Stimulated activated memory B cell treated with anti-CD40 and anti-IgM and Interleukin-4, amounts not matched to agents 10 μg/mL and 1 μg/mL and 100 μg/mL, for 72 hours (primary cell): Measurements from ENCODE around the gene HMG20A.
A peak's percentile ranks its signal among the peaks of the same experiment; 100 is the strongest.

Experiments used
- ATAC-seq: fragments of 150-1000 bp; cut with Tn5 transposase; 2 replicates; pipeline ENCODE4 v1.10.0; 2021
- H3K27ac Mint-ChIP-seq: one replicate; pipeline ENCODE4 v1.8.0; 2022; ENCODE audit warnings: mild to moderate bottlenecking, mixed read lengths
- H3K27me3 Mint-ChIP-seq: one replicate; pipeline ENCODE4 v1.8.0; 2022; ENCODE audit warnings: mixed read lengths
- H3K36me3 Mint-ChIP-seq: one replicate; pipeline ENCODE4 v1.8.0; 2022; ENCODE audit warnings: mixed read lengths
- H3K4me1 Mint-ChIP-seq: one replicate; pipeline ENCODE4 v1.8.0; 2022; ENCODE audit warnings: mixed read lengths
- H3K4me3 Mint-ChIP-seq: one replicate; pipeline ENCODE4 v1.8.0; 2022; ENCODE audit warnings: mild to moderate bottlenecking, moderate library complexity, mixed read lengths
- H3K9me3 Mint-ChIP-seq: one replicate; pipeline ENCODE4 v1.8.0; 2022; ENCODE audit warnings: mixed read lengths

HMG20A gene

GRCh38 chr15:77474310-77474988 lies 53.8 kb downstream of the HMG20A start:
- no peak for ATAC-seq
- Mint-ChIP-seq H3K27me3 (no peaks in the 10 kb centered on the region), H3K36me3 (peaks cover 64% of the 10 kb centered on the region), H3K9me3 (no peaks in the 10 kb centered on the region), H3K4me3 (no peak overlapping the region), H3K27ac (no peak overlapping the region), H3K4me1 (no peaks in the 10 kb centered on the region)

- Mint-ChIP-seq H3K27me3 (no peaks in the 10 kb centered on the region), H3K4me3 (no peak overlapping the region), H3K4me1 (no peaks in the 10 kb centered on the region), H3K27ac (no peak overlapping the region), H3K9me3 (no peaks in the 10 kb centered on the region), H3K36me3 (peaks cover 63% of the 10 kb centered on the region)
- no peak for ATAC-seq
Observed at GRCh38 chr15:77475001-77475400, 54.3 kb downstream of the HMG20A start.

- H3K9me3 Mint-ChIP-seq = no peaks in the 10 kb centered on the region
- peaks cover 57% of the 10 kb centered on the region for H3K36me3 Mint-ChIP-seq
- H3K4me3 Mint-ChIP-seq = no peak overlapping the region
- no peak overlapping the region for H3K27ac Mint-ChIP-seq
- H3K4me1 Mint-ChIP-seq = no peaks in the 10 kb centered on the region
- ATAC-seq = no peak
- no peaks in the 10 kb centered on the region for H3K27me3 Mint-ChIP-seq
Observed at GRCh38 chr15:77475898-77476297, 55.2 kb downstream of the HMG20A start.

GRCh38 chr15:77476995-77477394 lies 56.3 kb downstream of the HMG20A start:
- Mint-ChIP-seq H3K36me3 (peaks cover 47% of the 10 kb centered on the region), H3K27ac (no peak overlapping the region)

GRCh38 chr15:77478051-77478450 lies 57.4 kb downstream of the HMG20A start:
- H3K27me3 Mint-ChIP-seq = no peaks in the 10 kb centered on the region
- no peak overlapping the region for H3K27ac Mint-ChIP-seq
- H3K4me3 Mint-ChIP-seq = no peak overlapping the region
- H3K36me3 Mint-ChIP-seq = peaks cover 43% of the 10 kb centered on the region
- no peak for ATAC-seq
- H3K4me1 Mint-ChIP-seq = no peaks in the 10 kb centered on the region
- no peaks in the 10 kb centered on the region for H3K9me3 Mint-ChIP-seq

More at GRCh38 chr15:77476995-77477394, 56.3 kb downstream of the HMG20A start:
- Mint-ChIP-seq H3K4me3 (no peak overlapping the region), H3K27me3 (no peaks in the 10 kb centered on the region), H3K4me1 (no peaks in the 10 kb centered on the region), H3K9me3 (no peaks in the 10 kb centered on the region)
- ATAC-seq = no peak

- H3K27ac Mint-ChIP-seq = no peak overlapping the region
- H3K4me1 Mint-ChIP-seq = no peaks in the 10 kb centered on the region
- H3K36me3 Mint-ChIP-seq = peaks cover 43% of the 10 kb centered on the region
- H3K27me3 Mint-ChIP-seq = no peaks in the 10 kb centered on the region
- ATAC-seq = no peak
- no peaks in the 10 kb centered on the region for H3K9me3 Mint-ChIP-seq
- H3K4me3 Mint-ChIP-seq = no peak overlapping the region
Observed at GRCh38 chr15:77479015-77479414, 58.3 kb downstream of the HMG20A start.

- peaks cover 48% of the 10 kb centered on the region for H3K36me3 Mint-ChIP-seq
- no peaks in the 10 kb centered on the region for H3K27me3 Mint-ChIP-seq
- H3K9me3 Mint-ChIP-seq = no peaks in the 10 kb centered on the region
- H3K4me1 Mint-ChIP-seq = no peaks in the 10 kb centered on the region
- H3K4me3 Mint-ChIP-seq = no peak overlapping the region
- no peak for ATAC-seq
- no peak overlapping the region for H3K27ac Mint-ChIP-seq
Observed at GRCh38 chr15:77480859-77481633, 60.4 kb downstream of the HMG20A start.

GRCh38 chr15:77481670-77482069 lies 61.0 kb downstream of the HMG20A start:
- H3K4me3 Mint-ChIP-seq = no peak overlapping the region
- H3K36me3 Mint-ChIP-seq = peaks cover 48% of the 10 kb centered on the region
- H3K27me3 Mint-ChIP-seq = no peaks in the 10 kb centered on the region
- H3K9me3 Mint-ChIP-seq = no peaks in the 10 kb centered on the region
- no peak overlapping the region for H3K27ac Mint-ChIP-seq
- H3K4me1 Mint-ChIP-seq = no peaks in the 10 kb centered on the region
- ATAC-seq = no peak

GRCh38 chr15:77482570-77482969 lies 61.9 kb downstream of the HMG20A start:
- H3K27ac Mint-ChIP-seq = no peak overlapping the region
- peaks cover 47% of the 10 kb centered on the region for H3K36me3 Mint-ChIP-seq
- no peaks in the 10 kb centered on the region for H3K4me1 Mint-ChIP-seq
- no peaks in the 10 kb centered on the region for H3K9me3 Mint-ChIP-seq
- no peaks in the 10 kb centered on the region for H3K27me3 Mint-ChIP-seq
- no peak for ATAC-seq
- H3K4me3 Mint-ChIP-seq = no peak overlapping the region

- peaks cover 44% of the 10 kb centered on the region for H3K36me3 Mint-ChIP-seq
- no peak overlapping the region for H3K4me3 Mint-ChIP-seq
- H3K4me1 Mint-ChIP-seq = no peaks in the 10 kb centered on the region
- ATAC-seq = no peak
- H3K9me3 Mint-ChIP-seq = no peaks in the 10 kb centered on the region
- H3K27me3 Mint-ChIP-seq = no peaks in the 10 kb centered on the region
- H3K27ac Mint-ChIP-seq = no peak overlapping the region
Observed at GRCh38 chr15:77483425-77484140, 62.9 kb downstream of the HMG20A start.

GRCh38 chr15:77484994-77485393 lies 64.3 kb downstream of the HMG20A start:
- H3K27ac Mint-ChIP-seq = no peak overlapping the region
- ATAC-seq = no peak
- no peaks in the 10 kb centered on the region for H3K27me3 Mint-ChIP-seq
- H3K36me3 Mint-ChIP-seq = peaks cover 37% of the 10 kb centered on the region
- H3K4me1 Mint-ChIP-seq = no peaks in the 10 kb centered on the region
- H3K9me3 Mint-ChIP-seq = no peaks in the 10 kb centered on the region
- H3K4me3 Mint-ChIP-seq = no peak overlapping the region

- Mint-ChIP-seq H3K27ac (peak overlapping the region; percentile 23), H3K4me1 (no peaks in the 10 kb centered on the region), H3K27me3 (no peaks in the 10 kb centered on the region), H3K4me3 (no peak overlapping the region), H3K9me3 (no peaks in the 10 kb centered on the region), H3K36me3 (peaks cover 42% of the 10 kb centered on the region)
- ATAC-seq = no peak
Observed at GRCh38 chr15:77486542-77487468, 66.1 kb downstream of the HMG20A start.

- Mint-ChIP-seq H3K36me3 (peaks cover 42% of the 10 kb centered on the region), H3K9me3 (no peaks in the 10 kb centered on the region), H3K4me3 (no peak overlapping the region), H3K27ac (peak overlapping the region; percentile 23), H3K27me3 (no peaks in the 10 kb centered on the region), H3K4me1 (peaks cover 2% of the 10 kb centered on the region)
- ATAC-seq = no peak
Observed at GRCh38 chr15:77487469-77487842, 66.8 kb downstream of the HMG20A start.

- Mint-ChIP-seq H3K4me3 (no peak overlapping the region), H3K9me3 (no peaks in the 10 kb centered on the region), H3K27me3 (no peaks in the 10 kb centered on the region), H3K4me1 (peaks cover 6% of the 10 kb centered on the region), H3K36me3 (peaks cover 37% of the 10 kb centered on the region), H3K27ac (peak overlapping the region; percentile 23)
- no peak for ATAC-seq
Observed at GRCh38 chr15:77487888-77488287, 67.2 kb downstream of the HMG20A start.

GRCh38 chr15:77489647-77490046 lies 69.0 kb downstream of the HMG20A start:
- no peaks in the 10 kb centered on the region for H3K9me3 Mint-ChIP-seq
- no peaks in the 10 kb centered on the region for H3K27me3 Mint-ChIP-seq
- H3K27ac Mint-ChIP-seq = peak overlapping the region; percentile 32
- ATAC-seq = no peak
- no peak overlapping the region for H3K4me3 Mint-ChIP-seq
- H3K36me3 Mint-ChIP-seq = peaks cover 27% of the 10 kb centered on the region
- peaks cover 20% of the 10 kb centered on the region for H3K4me1 Mint-ChIP-seq
